GM23338 (cell line): ENCODE data around the gene TRAPPC2.

ENCODE experiments used
- CREB1 ChIP-seq: fragments of 250-450 bp; sonication (Bioruptor Pico); IDR thresholded peaks from 2 replicates; pipeline ENCODE4 v1.5.0; 2020; ENCODE audit warnings: low read depth, mild to moderate bottlenecking, moderate library complexity
- CTCF ChIP-seq, 2 experiments: fragments of 200-600 bp in 1 of 2; sonication (generic) in 1 of 2; conservative IDR thresholded peaks; 2 replicates each; pipeline versions ENCODE4 v1.5.1 to v1.6.1; 2016 to 2017; ENCODE audit warnings: antibody characterized with exemption in 2 of 2, low read depth in 2 of 2, mild to moderate bottlenecking in 2 of 2, moderate library complexity in 1 of 2
- EZH2 ChIP-seq: fragments of 200-600 bp; sonication (generic); IDR thresholded peaks from one replicate; pipeline ENCODE4 v1.8.0; 2017; ENCODE audit warnings: antibody characterized with exemption, mild to moderate bottlenecking, low read depth; ENCODE audit not compliant: unreplicated experiment
- EZH2phosphoT487 ChIP-seq: fragments of 200-600 bp; sonication (generic); IDR thresholded peaks from one replicate; pipeline ENCODE4 v1.8.1; 2018; ENCODE audit warnings: antibody characterized with exemption; ENCODE audit not compliant: unreplicated experiment
- JUNB ChIP-seq: IDR thresholded peaks from one replicate; pipeline ENCODE4 v1.6.1; 2016; ENCODE audit warnings: antibody characterized with exemption; ENCODE audit not compliant: unreplicated experiment
- NANOG ChIP-seq: IDR thresholded peaks from 2 replicates; pipeline ENCODE4 v1.6.1; 2016; ENCODE audit warnings: antibody characterized with exemption, borderline replicate concordance
- POLR2AphosphoS5 ChIP-seq: IDR thresholded peaks from 2 replicates; pipeline ENCODE4 v1.6.1; 2016; ENCODE audit warnings: antibody characterized with exemption, low read depth
- STAT1 ChIP-seq: IDR thresholded peaks from one replicate; pipeline ENCODE4 v1.6.1; 2016; ENCODE audit warnings: antibody characterized with exemption; ENCODE audit not compliant: unreplicated experiment
- ZNF114 ChIP-seq: fragments of 250-450 bp; sonication (Bioruptor Pico); IDR thresholded peaks from 2 replicates; pipeline ENCODE4 v1.5.0; 2020; ENCODE audit warnings: mild to moderate bottlenecking, moderate library complexity
- ZNF331 ChIP-seq: fragments of 250-450 bp; sonication (Bioruptor Pico); IDR thresholded peaks from 2 replicates; pipeline ENCODE4 v1.5.0; 2020; ENCODE audit warnings: low read depth, mild to moderate bottlenecking, moderate library complexity
- TF ChIP-seq, protein P1 (sequence below): IDR thresholded peaks from one replicate; pipeline ENCODE4 v1.6.1; 2018; ENCODE audit warnings: antibody characterized with exemption; ENCODE audit not compliant: unreplicated experiment
- TF ChIP-seq, protein P2 (sequence below): IDR thresholded peaks from 2 replicates; pipeline ENCODE4 v1.6.1; 2016; ENCODE audit warnings: antibody characterized with exemption

DNA sequence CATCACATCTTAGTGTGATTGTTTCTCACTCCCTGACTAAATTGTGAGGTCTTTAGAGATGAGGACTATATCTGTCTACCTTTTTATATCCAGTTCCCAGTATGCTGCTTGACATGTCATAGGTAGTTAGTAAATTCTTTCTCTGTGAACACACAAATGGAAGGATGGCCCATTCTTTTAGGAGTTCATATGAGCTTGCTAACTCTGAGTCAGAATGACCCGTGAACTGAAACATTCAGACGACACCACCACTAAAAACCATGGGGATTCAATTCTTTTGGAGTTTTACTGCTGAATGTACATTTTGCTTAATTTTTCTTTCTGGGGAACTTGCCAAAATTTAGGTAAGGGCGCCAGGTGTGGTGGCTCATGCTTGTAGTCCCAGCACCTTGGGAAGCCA, 14.1 kb upstream of the TRAPPC2 start:
- TF ChIP-seq POLR2AphosphoS5 (no peak), EZH2phosphoT487 (no peak), CTCF (conservative IDR thresholded peaks at IDR 0.05; ENCODE audit: low read depth in 2 of 2) (no peak), CREB1 (no peak), EZH2 (no peak), ZNF331 (CRISPR knock-in tag) (no peak), STAT1 (no peak), JUNB (no peak), NANOG (no peak), ZNF114 (CRISPR knock-in tag) (no peak)
- TF ChIP-seq, protein P1, sequence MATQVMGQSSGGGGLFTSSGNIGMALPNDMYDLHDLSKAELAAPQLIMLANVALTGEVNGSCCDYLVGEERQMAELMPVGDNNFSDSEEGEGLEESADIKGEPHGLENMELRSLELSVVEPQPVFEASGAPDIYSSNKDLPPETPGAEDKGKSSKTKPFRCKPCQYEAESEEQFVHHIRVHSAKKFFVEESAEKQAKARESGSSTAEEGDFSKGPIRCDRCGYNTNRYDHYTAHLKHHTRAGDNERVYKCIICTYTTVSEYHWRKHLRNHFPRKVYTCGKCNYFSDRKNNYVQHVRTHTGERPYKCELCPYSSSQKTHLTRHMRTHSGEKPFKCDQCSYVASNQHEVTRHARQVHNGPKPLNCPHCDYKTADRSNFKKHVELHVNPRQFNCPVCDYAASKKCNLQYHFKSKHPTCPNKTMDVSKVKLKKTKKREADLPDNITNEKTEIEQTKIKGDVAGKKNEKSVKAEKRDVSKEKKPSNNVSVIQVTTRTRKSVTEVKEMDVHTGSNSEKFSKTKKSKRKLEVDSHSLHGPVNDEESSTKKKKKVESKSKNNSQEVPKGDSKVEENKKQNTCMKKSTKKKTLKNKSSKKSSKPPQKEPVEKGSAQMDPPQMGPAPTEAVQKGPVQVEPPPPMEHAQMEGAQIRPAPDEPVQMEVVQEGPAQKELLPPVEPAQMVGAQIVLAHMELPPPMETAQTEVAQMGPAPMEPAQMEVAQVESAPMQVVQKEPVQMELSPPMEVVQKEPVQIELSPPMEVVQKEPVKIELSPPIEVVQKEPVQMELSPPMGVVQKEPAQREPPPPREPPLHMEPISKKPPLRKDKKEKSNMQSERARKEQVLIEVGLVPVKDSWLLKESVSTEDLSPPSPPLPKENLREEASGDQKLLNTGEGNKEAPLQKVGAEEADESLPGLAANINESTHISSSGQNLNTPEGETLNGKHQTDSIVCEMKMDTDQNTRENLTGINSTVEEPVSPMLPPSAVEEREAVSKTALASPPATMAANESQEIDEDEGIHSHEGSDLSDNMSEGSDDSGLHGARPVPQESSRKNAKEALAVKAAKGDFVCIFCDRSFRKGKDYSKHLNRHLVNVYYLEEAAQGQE = no peak
- TF ChIP-seq, protein P2, sequence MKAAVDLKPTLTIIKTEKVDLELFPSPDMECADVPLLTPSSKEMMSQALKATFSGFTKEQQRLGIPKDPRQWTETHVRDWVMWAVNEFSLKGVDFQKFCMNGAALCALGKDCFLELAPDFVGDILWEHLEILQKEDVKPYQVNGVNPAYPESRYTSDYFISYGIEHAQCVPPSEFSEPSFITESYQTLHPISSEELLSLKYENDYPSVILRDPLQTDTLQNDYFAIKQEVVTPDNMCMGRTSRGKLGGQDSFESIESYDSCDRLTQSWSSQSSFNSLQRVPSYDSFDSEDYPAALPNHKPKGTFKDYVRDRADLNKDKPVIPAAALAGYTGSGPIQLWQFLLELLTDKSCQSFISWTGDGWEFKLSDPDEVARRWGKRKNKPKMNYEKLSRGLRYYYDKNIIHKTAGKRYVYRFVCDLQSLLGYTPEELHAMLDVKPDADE = no peak
